Measurements from ENCODE around the gene SNIP1.
"Not testable (repeated sequence)": the region's sequence is repeated elsewhere in the genome, so short reads cannot be mapped to it uniquely, and the experiment has no call there.

SNIP1 gene

DNA sequence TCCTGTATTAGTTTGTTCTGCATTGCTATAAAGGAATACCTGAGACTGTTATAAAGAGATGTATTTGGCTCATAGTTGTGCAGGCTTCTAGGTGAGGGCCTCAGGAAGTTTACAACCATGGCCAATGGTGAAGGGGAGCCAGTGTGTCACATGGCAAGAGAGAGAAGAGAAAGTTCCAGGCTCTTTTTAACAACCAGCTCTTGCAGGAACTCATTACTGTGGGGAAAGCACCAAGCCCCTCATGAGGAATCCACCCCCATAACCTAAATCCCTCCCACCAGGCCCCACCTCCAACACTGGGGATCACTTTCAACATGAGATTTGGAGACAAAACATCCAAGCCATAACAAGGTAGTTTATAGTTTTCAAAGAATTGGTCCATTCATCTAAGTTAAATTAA, 34.5 kb downstream of the SNIP1 start:
- ATAC-seq (ENCODE audit: insufficient read depth, low read depth) (no peak), DNase-seq (no peak)
- H3K9me3 ChIP-seq (ENCODE audit: insufficient read depth, low read length, severe bottlenecking), result no peaks in the 10 kb centered on the region
- no peaks in the 10 kb centered on the region for H3K79me2 ChIP-seq (ENCODE audit: insufficient read depth, low read length)
- no peaks in the 10 kb centered on the region for H3K36me3 ChIP-seq (ENCODE audit: insufficient read depth, low read length)
- no peaks in the 10 kb centered on the region for H3K27me3 ChIP-seq (ENCODE audit: insufficient read depth, low read length, poor library complexity)
- no peaks in the 10 kb centered on the region for H4K20me1 ChIP-seq (ENCODE audit: insufficient read depth, low read length)
- no peak overlapping the region for H3K27ac ChIP-seq (ENCODE audit: low read length)
- TF ChIP-seq EZH2 (IDR thresholded peaks at IDR 0.05; ENCODE audit: borderline replicate concordance, low read depth, low read length, severe bottlenecking) (no peak), CTCF (IDR thresholded peaks at IDR 0.05; ENCODE audit: borderline replicate concordance, extremely low read depth, low read length, poor library complexity, severe bottlenecking) (no peak)
- no peak overlapping the region for H3K9ac ChIP-seq (ENCODE audit: low read depth, low read length)
- H2AFZ ChIP-seq (ENCODE audit: low read depth, low read length), result no peak overlapping the region
- H3K4me2 ChIP-seq (ENCODE audit: insufficient read depth, low read length), result no peak overlapping the region
- peaks cover 10% of the 10 kb centered on the region for H3K4me1 ChIP-seq (ENCODE audit: insufficient read depth, low read length)
- H3K4me3 ChIP-seq (ENCODE audit: low read depth in 1 of 2, low read length in 2 of 2), result no peak overlapping the region

- H3K79me2 ChIP-seq (ENCODE audit: insufficient read depth, low read length); H3K27me3 ChIP-seq (ENCODE audit: insufficient read depth, low read length, poor library complexity); H3K4me3 ChIP-seq (ENCODE audit: low read depth in 1 of 2, low read length in 2 of 2); H3K36me3 ChIP-seq (ENCODE audit: insufficient read depth, low read length); H4K20me1 ChIP-seq (ENCODE audit: insufficient read depth, low read length); H3K9ac ChIP-seq (ENCODE audit: low read depth, low read length); H2AFZ ChIP-seq (ENCODE audit: low read depth, low read length); ATAC-seq (ENCODE audit: insufficient read depth, low read depth); H3K9me3 ChIP-seq (ENCODE audit: insufficient read depth, low read length, severe bottlenecking); H3K4me2 ChIP-seq (ENCODE audit: insufficient read depth, low read length); H3K27ac ChIP-seq (ENCODE audit: low read length): not testable (repeated sequence)
- H3K4me1 ChIP-seq (ENCODE audit: insufficient read depth, low read length), result peaks cover 10% of the 10 kb centered on the region
- peak; percentile 66 for DNase-seq
Measured at GRCh38 chr1:37518929-37519328, 35.2 kb downstream of the SNIP1 start.

DNA sequence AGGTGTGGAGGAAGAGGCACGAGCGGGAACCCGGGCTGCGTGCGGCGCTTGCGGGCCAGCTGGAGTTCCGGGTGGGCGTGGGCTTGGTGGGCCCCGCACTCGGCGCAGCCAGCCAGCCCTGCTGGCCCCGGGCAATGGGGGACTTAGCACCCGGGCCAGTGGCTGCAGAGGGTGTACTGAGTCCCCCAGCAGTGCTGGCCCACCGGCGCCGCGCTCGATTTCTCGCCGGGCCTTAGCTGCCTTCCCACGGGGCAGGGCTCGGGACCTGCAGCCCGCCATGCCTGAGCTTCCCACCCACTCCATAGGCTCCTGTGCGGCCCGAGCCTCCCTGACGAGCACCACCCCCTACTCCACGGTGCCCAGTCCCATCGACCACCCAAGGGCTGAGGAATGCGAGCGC, 35.9 kb downstream of the SNIP1 start:
- H3K9ac ChIP-seq (ENCODE audit: low read depth, low read length); DNase-seq; H4K20me1 ChIP-seq (ENCODE audit: insufficient read depth, low read length); H3K27me3 ChIP-seq (ENCODE audit: insufficient read depth, low read length, poor library complexity); H2AFZ ChIP-seq (ENCODE audit: low read depth, low read length); H3K36me3 ChIP-seq (ENCODE audit: insufficient read depth, low read length); H3K4me3 ChIP-seq (ENCODE audit: low read depth in 1 of 2, low read length in 2 of 2); H3K27ac ChIP-seq (ENCODE audit: low read length); ATAC-seq (ENCODE audit: insufficient read depth, low read depth); H3K9me3 ChIP-seq (ENCODE audit: insufficient read depth, low read length, severe bottlenecking); H3K4me2 ChIP-seq (ENCODE audit: insufficient read depth, low read length): not testable (repeated sequence)
- H3K4me1 ChIP-seq (ENCODE audit: insufficient read depth, low read length), result peaks cover 17% of the 10 kb centered on the region
- peaks cover 13% of the 10 kb centered on the region for H3K79me2 ChIP-seq (ENCODE audit: insufficient read depth, low read length)

- Histone ChIP-seq H3K36me3 (ENCODE audit: insufficient read depth, low read length) (peaks cover 8% of the 10 kb centered on the region), H4K20me1 (ENCODE audit: insufficient read depth, low read length) (peaks cover 10% of the 10 kb centered on the region), H3K27ac (ENCODE audit: low read length) (no peak overlapping the region), H3K27me3 (ENCODE audit: insufficient read depth, low read length, poor library complexity) (no peaks in the 10 kb centered on the region), H3K9ac (ENCODE audit: low read depth, low read length) (no peak overlapping the region), H3K4me3 (ENCODE audit: low read depth in 1 of 2, low read length in 2 of 2) (no peak overlapping the region), H2AFZ (ENCODE audit: low read depth, low read length) (no peak overlapping the region), H3K4me2 (ENCODE audit: insufficient read depth, low read length) (no peak overlapping the region), H3K9me3 (ENCODE audit: insufficient read depth, low read length, severe bottlenecking) (no peaks in the 10 kb centered on the region), H3K79me2 (ENCODE audit: insufficient read depth, low read length) (peaks cover 20% of the 10 kb centered on the region), H3K4me1 (ENCODE audit: insufficient read depth, low read length) (peaks cover 24% of the 10 kb centered on the region)
- no peak for ATAC-seq (ENCODE audit: insufficient read depth, low read depth)
- no peak for DNase-seq
- TF ChIP-seq EZH2 (IDR thresholded peaks at IDR 0.05; ENCODE audit: borderline replicate concordance, low read depth, low read length, severe bottlenecking), result no peak
- TF ChIP-seq CTCF (IDR thresholded peaks at IDR 0.05; ENCODE audit: borderline replicate concordance, extremely low read depth, low read length, poor library complexity, severe bottlenecking), result no peak
Measured at GRCh38 chr1:37517569-37517968, 36.5 kb downstream of the SNIP1 start.
